GM23338 (cell line): Measurements from ENCODE around the gene ITGA8. TPM values are rescaled to one million over a fixed set of nuclear protein-coding genes. Genes with fewer than 3 reads are reported as not detected.

Experiments used
- ATAC-seq: fragments of 200-7000 bp; cut with Tn5 transposase; 3 replicates; pipeline ENCODE4 v1.9.1; 2020
- DNase-seq: peaks from one replicate; pipeline ENCODE4 v3.0.0-alpha.2; 2015; ENCODE audit warnings: low spot score
- H2AFZ ChIP-seq: fragments of 200-600 bp; sonication (generic); 2 replicates; pipeline ENCODE4 v1.8.0; 2016; ENCODE audit warnings: antibody characterized with exemption, mild to moderate bottlenecking, moderate library complexity
- H3F3A ChIP-seq: fragments of 200-600 bp; sonication (generic); replicated peaks from 2 replicates; pipeline ENCODE4 v1.8.0; 2017; ENCODE audit warnings: antibody characterized with exemption, mixed run types, low read depth
- H3K27ac ChIP-seq: fragments of 200-600 bp; sonication (generic); 2 replicates; pipeline ENCODE4 v1.6.1; 2016; ENCODE audit warnings: low read depth
- H3K27me3 ChIP-seq: fragments of 200-600 bp; sonication (generic); 2 replicates; pipeline ENCODE4 v1.8.0; 2016; ENCODE audit warnings: mild to moderate bottlenecking, mixed run types, moderate library complexity; ENCODE audit not compliant: insufficient read depth
- H3K36me3 ChIP-seq: fragments of 200-600 bp; sonication (generic); 2 replicates; pipeline ENCODE4 v1.8.0; 2016; ENCODE audit warnings: mild to moderate bottlenecking; ENCODE audit not compliant: insufficient read depth
- H3K4me1 ChIP-seq: fragments of 200-600 bp; sonication (generic); 2 replicates; pipeline ENCODE4 v1.8.0; 2016; ENCODE audit warnings: mild to moderate bottlenecking, moderate library complexity; ENCODE audit not compliant: insufficient read depth
- H3K4me2 ChIP-seq: fragments of 200-600 bp; sonication (generic); 2 replicates; pipeline ENCODE4 v1.7.1; 2017; ENCODE audit warnings: mixed run types
- H3K4me3 ChIP-seq: fragments of 200-600 bp; sonication (generic); 2 replicates; pipeline ENCODE4 v1.6.1; 2016; ENCODE audit warnings: mixed run types
- H3K79me2 ChIP-seq: fragments of 200-600 bp; sonication (generic); replicated peaks from 2 replicates; pipeline ENCODE4 v1.8.0; 2017; ENCODE audit warnings: mild to moderate bottlenecking; ENCODE audit not compliant: insufficient read depth
- H3K9me2 ChIP-seq: fragments of 200-600 bp; sonication (generic); 2 replicates; pipeline ENCODE4 v1.8.0; 2017; ENCODE audit not compliant: insufficient read depth
- H4K20me1 ChIP-seq: fragments of 200-600 bp; sonication (generic); replicated peaks from 2 replicates; pipeline ENCODE4 v1.8.0; 2017; ENCODE audit warnings: mild to moderate bottlenecking; ENCODE audit not compliant: insufficient read depth
- H3K27ac Mint-ChIP-seq: 2 replicates; pipeline ENCODE4 v1.8.0; 2020; ENCODE audit warnings: inconsistent platforms, mild to moderate bottlenecking, moderate library complexity, mixed read lengths
- H3K27me3 Mint-ChIP-seq: 3 replicates; pipeline ENCODE4 v1.8.0; 2022; ENCODE audit warnings: low read depth, mild to moderate bottlenecking, moderate library complexity, mixed read lengths, inconsistent platforms; ENCODE audit not compliant: insufficient read depth, poor library complexity
- H3K36me3 Mint-ChIP-seq: 3 replicates; pipeline ENCODE4 v1.8.0; 2021; ENCODE audit warnings: low read depth, mild to moderate bottlenecking, inconsistent platforms, moderate library complexity, mixed read lengths
- H3K4me1 Mint-ChIP-seq: 3 replicates; pipeline ENCODE4 v1.8.0; 2020; ENCODE audit warnings: mild to moderate bottlenecking, inconsistent platforms, mixed read lengths
- H3K4me3 Mint-ChIP-seq: 3 replicates; pipeline ENCODE4 v1.8.0; 2021; ENCODE audit warnings: moderate library complexity, mild to moderate bottlenecking, inconsistent platforms, mixed read lengths
- H3K9me3 Mint-ChIP-seq: 3 replicates; pipeline ENCODE4 v1.8.0; 2020; ENCODE audit warnings: moderate library complexity, mild to moderate bottlenecking, inconsistent platforms, mixed read lengths
- CREB1 ChIP-seq: fragments of 250-450 bp; sonication (Bioruptor Pico); IDR thresholded peaks from 2 replicates; pipeline ENCODE4 v1.5.0; 2020; ENCODE audit warnings: low read depth, mild to moderate bottlenecking, moderate library complexity
- EZH2 ChIP-seq: fragments of 200-600 bp; sonication (generic); IDR thresholded peaks from one replicate; pipeline ENCODE4 v1.8.0; 2017; ENCODE audit warnings: antibody characterized with exemption, mild to moderate bottlenecking, low read depth; ENCODE audit not compliant: unreplicated experiment
- EZH2phosphoT487 ChIP-seq: fragments of 200-600 bp; sonication (generic); IDR thresholded peaks from one replicate; pipeline ENCODE4 v1.8.1; 2018; ENCODE audit warnings: antibody characterized with exemption; ENCODE audit not compliant: unreplicated experiment
- NANOG ChIP-seq: IDR thresholded peaks from 2 replicates; pipeline ENCODE4 v1.6.1; 2016; ENCODE audit warnings: antibody characterized with exemption, borderline replicate concordance
- POLR2AphosphoS5 ChIP-seq: IDR thresholded peaks from 2 replicates; pipeline ENCODE4 v1.6.1; 2016; ENCODE audit warnings: antibody characterized with exemption, low read depth
- STAT1 ChIP-seq: IDR thresholded peaks from one replicate; pipeline ENCODE4 v1.6.1; 2016; ENCODE audit warnings: antibody characterized with exemption; ENCODE audit not compliant: unreplicated experiment
- ZNF114 ChIP-seq: fragments of 250-450 bp; sonication (Bioruptor Pico); IDR thresholded peaks from 2 replicates; pipeline ENCODE4 v1.5.0; 2020; ENCODE audit warnings: mild to moderate bottlenecking, moderate library complexity
- ZNF331 ChIP-seq: fragments of 250-450 bp; sonication (Bioruptor Pico); IDR thresholded peaks from 2 replicates; pipeline ENCODE4 v1.5.0; 2020; ENCODE audit warnings: low read depth, mild to moderate bottlenecking, moderate library complexity
- polyA plus RNA-seq: library from polyadenylated mRNA; unstranded; fragments of >200 nt; fragmentation: Nextera tagmentation; extraction: Ambion mirVana; gene quantifications from 2 replicates; pipeline ENCODE4 v1.2.1, GENCODE V29; 2016
- total RNA-seq: library from RNA; depleted of rRNA; stranded (reverse); fragments of >200 nt; shearing (Covaris generic); gene quantifications from 2 replicates; pipeline ENCODE4 v1.2.3, GENCODE V29; 2014
- TF ChIP-seq, protein P1 (sequence below): IDR thresholded peaks from 2 replicates; pipeline ENCODE4 v1.6.1; 2016; ENCODE audit warnings: antibody characterized with exemption
- TF ChIP-seq, protein P2 (sequence below): IDR thresholded peaks from one replicate; pipeline ENCODE4 v1.6.1; 2018; ENCODE audit warnings: antibody characterized with exemption; ENCODE audit not compliant: unreplicated experiment
- TF ChIP-seq, protein P3 (sequence below): fragments of 250-450 bp; sonication (Bioruptor Pico); IDR thresholded peaks from 2 replicates; pipeline ENCODE4 v1.5.0; 2020; ENCODE audit warnings: mild to moderate bottlenecking, moderate library complexity
- TF ChIP-seq, protein P4 (sequence below), 2 experiments: fragments of 200-600 bp in 1 of 2; sonication (generic) in 1 of 2; conservative IDR thresholded peaks; 2 replicates each; pipeline versions ENCODE4 v1.5.1 to v1.6.1; 2016 to 2017; ENCODE audit warnings: antibody characterized with exemption in 2 of 2, low read depth in 2 of 2, mild to moderate bottlenecking in 2 of 2, moderate library complexity in 1 of 2

The ITGA8 gene
- total and polyA plus RNA-seq, 2 experiments from 2014 or later, result not detected

DNA sequence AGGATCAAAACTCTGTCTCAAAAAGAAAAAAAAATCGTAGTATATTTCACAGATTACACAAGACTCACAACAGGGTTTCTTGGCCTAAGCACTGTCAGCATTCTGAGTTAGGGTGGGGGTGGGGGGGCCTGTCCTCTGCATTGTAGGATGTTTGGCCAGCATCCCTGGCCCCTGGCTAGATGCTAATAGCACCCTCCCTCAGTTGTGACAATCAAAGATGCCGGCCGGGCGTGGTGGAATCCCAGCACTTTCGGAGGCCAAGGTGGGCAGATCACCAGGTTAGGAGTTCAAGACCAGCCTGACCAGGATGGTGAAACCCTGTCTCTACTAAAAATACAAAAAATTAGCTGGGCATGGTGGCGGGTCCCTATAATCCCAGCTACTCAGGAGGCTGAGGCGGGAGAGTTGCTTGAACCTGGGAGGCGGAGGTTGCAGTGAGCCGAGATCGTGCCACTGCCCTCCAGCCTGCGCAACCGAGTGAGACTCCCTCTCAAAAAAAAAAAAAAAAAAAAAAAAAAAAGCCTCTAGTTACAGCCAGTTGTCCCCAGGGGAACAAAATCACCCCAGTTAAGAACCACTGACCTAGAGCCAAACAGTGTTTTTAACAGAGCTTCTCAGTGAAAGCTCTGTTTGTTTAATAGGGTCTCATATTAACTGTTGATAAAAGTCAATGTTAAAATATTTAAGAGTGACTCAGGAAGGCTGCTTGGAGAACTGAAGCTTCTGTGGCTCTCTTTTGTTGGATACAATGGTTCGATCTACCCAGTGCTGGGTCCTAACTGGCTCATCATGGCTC lies 187.6 kb downstream of the ITGA8 start:
- H3K27me3 Mint-ChIP-seq, result peaks cover 4% of the 10 kb centered on the region
- H3K27ac Mint-ChIP-seq, result no peak overlapping the region
- TF ChIP-seq POLR2AphosphoS5 (no peak), CREB1 (CRISPR knock-in tag) (no peak), EZH2 (no peak), ZNF331 (CRISPR knock-in tag) (no peak), STAT1 (no peak), NANOG (no peak), EZH2phosphoT487 (no peak), ZNF114 (CRISPR knock-in tag) (no peak)
- TF ChIP-seq, protein P1, sequence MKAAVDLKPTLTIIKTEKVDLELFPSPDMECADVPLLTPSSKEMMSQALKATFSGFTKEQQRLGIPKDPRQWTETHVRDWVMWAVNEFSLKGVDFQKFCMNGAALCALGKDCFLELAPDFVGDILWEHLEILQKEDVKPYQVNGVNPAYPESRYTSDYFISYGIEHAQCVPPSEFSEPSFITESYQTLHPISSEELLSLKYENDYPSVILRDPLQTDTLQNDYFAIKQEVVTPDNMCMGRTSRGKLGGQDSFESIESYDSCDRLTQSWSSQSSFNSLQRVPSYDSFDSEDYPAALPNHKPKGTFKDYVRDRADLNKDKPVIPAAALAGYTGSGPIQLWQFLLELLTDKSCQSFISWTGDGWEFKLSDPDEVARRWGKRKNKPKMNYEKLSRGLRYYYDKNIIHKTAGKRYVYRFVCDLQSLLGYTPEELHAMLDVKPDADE, result no peak
- TF ChIP-seq, protein P2, sequence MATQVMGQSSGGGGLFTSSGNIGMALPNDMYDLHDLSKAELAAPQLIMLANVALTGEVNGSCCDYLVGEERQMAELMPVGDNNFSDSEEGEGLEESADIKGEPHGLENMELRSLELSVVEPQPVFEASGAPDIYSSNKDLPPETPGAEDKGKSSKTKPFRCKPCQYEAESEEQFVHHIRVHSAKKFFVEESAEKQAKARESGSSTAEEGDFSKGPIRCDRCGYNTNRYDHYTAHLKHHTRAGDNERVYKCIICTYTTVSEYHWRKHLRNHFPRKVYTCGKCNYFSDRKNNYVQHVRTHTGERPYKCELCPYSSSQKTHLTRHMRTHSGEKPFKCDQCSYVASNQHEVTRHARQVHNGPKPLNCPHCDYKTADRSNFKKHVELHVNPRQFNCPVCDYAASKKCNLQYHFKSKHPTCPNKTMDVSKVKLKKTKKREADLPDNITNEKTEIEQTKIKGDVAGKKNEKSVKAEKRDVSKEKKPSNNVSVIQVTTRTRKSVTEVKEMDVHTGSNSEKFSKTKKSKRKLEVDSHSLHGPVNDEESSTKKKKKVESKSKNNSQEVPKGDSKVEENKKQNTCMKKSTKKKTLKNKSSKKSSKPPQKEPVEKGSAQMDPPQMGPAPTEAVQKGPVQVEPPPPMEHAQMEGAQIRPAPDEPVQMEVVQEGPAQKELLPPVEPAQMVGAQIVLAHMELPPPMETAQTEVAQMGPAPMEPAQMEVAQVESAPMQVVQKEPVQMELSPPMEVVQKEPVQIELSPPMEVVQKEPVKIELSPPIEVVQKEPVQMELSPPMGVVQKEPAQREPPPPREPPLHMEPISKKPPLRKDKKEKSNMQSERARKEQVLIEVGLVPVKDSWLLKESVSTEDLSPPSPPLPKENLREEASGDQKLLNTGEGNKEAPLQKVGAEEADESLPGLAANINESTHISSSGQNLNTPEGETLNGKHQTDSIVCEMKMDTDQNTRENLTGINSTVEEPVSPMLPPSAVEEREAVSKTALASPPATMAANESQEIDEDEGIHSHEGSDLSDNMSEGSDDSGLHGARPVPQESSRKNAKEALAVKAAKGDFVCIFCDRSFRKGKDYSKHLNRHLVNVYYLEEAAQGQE, result no peak
- TF ChIP-seq, protein P3, sequence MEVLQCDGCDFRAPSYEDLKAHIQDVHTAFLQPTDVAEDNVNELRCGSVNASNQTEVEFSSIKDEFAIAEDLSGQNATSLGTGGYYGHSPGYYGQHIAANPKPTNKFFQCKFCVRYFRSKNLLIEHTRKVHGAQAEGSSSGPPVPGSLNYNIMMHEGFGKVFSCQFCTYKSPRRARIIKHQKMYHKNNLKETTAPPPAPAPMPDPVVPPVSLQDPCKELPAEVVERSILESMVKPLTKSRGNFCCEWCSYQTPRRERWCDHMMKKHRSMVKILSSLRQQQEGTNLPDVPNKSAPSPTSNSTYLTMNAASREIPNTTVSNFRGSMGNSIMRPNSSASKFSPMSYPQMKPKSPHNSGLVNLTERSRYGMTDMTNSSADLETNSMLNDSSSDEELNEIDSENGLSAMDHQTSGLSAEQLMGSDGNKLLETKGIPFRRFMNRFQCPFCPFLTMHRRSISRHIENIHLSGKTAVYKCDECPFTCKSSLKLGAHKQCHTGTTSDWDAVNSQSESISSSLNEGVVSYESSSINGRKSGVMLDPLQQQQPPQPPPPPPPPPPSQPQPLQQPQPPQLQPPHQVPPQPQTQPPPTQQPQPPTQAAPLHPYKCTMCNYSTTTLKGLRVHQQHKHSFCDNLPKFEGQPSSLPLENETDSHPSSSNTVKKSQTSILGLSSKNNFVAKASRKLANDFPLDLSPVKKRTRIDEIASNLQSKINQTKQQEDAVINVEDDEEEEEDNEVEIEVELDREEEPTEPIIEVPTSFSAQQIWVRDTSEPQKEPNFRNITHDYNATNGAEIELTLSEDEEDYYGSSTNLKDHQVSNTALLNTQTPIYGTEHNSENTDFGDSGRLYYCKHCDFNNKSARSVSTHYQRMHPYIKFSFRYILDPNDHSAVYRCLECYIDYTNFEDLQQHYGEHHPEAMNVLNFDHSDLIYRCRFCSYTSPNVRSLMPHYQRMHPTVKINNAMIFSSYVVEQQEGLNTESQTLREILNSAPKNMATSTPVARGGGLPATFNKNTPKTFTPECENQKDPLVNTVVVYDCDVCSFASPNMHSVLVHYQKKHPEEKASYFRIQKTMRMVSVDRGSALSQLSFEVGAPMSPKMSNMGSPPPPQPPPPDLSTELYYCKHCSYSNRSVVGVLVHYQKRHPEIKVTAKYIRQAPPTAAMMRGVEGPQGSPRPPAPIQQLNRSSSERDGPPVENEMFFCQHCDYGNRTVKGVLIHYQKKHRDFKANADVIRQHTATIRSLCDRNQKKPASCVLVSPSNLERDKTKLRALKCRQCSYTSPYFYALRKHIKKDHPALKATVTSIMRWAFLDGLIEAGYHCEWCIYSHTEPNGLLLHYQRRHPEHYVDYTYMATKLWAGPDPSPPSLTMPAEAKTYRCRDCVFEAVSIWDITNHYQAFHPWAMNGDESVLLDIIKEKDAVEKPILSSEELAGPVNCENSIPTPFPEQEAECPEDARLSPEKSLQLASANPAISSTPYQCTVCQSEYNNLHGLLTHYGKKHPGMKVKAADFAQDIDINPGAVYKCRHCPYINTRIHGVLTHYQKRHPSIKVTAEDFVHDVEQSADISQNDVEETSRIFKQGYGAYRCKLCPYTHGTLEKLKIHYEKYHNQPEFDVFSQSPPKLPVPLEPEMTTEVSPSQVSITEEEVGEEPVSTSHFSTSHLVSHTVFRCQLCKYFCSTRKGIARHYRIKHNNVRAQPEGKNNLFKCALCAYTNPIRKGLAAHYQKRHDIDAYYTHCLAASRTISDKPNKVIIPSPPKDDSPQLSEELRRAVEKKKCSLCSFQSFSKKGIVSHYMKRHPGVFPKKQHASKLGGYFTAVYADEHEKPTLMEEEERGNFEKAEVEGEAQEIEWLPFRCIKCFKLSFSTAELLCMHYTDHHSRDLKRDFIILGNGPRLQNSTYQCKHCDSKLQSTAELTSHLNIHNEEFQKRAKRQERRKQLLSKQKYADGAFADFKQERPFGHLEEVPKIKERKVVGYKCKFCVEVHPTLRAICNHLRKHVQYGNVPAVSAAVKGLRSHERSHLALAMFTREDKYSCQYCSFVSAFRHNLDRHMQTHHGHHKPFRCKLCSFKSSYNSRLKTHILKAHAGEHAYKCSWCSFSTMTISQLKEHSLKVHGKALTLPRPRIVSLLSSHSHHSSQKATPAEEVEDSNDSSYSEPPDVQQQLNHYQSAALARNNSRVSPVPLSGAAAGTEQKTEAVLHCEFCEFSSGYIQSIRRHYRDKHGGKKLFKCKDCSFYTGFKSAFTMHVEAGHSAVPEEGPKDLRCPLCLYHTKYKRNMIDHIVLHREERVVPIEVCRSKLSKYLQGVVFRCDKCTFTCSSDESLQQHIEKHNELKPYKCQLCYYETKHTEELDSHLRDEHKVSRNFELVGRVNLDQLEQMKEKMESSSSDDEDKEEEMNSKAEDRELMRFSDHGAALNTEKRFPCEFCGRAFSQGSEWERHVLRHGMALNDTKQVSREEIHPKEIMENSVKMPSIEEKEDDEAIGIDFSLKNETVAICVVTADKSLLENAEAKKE, result no peak
- TF ChIP-seq, protein P4, sequence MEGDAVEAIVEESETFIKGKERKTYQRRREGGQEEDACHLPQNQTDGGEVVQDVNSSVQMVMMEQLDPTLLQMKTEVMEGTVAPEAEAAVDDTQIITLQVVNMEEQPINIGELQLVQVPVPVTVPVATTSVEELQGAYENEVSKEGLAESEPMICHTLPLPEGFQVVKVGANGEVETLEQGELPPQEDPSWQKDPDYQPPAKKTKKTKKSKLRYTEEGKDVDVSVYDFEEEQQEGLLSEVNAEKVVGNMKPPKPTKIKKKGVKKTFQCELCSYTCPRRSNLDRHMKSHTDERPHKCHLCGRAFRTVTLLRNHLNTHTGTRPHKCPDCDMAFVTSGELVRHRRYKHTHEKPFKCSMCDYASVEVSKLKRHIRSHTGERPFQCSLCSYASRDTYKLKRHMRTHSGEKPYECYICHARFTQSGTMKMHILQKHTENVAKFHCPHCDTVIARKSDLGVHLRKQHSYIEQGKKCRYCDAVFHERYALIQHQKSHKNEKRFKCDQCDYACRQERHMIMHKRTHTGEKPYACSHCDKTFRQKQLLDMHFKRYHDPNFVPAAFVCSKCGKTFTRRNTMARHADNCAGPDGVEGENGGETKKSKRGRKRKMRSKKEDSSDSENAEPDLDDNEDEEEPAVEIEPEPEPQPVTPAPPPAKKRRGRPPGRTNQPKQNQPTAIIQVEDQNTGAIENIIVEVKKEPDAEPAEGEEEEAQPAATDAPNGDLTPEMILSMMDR (conservative IDR thresholded peaks at IDR 0.05; ENCODE audit: low read depth in 2 of 2), result no peak

More for the DNA sequence above, 187.6 kb downstream of the ITGA8 start:
- Histone ChIP-seq H3K9me2 (no peaks in the 10 kb centered on the region), H3K4me3 (no peak overlapping the region), H3K27ac (no peak overlapping the region), H3F3A (no peaks in the 10 kb centered on the region), H3K36me3 (no peaks in the 10 kb centered on the region), H3K27me3 (no peaks in the 10 kb centered on the region), H2AFZ (no peak overlapping the region), H3K4me2 (no peak overlapping the region), H3K79me2 (no peaks in the 10 kb centered on the region), H4K20me1 (no peaks in the 10 kb centered on the region; the same call in 1 of the 2 replicates), H3K4me1 (no peaks in the 10 kb centered on the region)
- DNase-seq (no peak), ATAC-seq (no peak)
- no peaks in the 10 kb centered on the region for H3K36me3 Mint-ChIP-seq
- no peak overlapping the region for H3K4me3 Mint-ChIP-seq
- H3K9me3 Mint-ChIP-seq, result peaks cover 5% of the 10 kb centered on the region; the same call in 2 of the 3 replicates
- H3K4me1 Mint-ChIP-seq, result no peaks in the 10 kb centered on the region
